ENCODE measurements around the gene JDP2.

The JDP2 gene

DNA sequence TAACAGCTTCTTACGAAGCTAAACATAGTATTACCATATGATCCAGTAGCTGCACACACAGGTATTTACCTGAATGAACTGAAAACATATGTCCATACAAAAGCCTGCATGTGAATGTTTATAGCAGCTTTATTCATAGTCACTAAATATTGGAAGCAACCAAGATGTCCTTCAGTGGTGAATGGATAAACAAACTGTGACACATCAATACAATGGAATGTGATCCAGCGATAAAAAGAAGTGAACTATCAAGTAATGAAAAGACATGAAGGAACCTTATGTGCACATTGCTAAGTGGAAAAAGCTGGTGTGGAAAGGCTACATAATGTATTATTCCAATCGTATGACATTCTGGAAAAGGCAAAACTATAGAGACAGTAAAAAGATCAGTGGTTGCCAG lies 38.1 kb upstream of the JDP2 start:
- no peak for DNase-seq (ENCODE audit: low spot score)
- in situ Hi-C loops (cut with MboI; ENCODE audit: low pct_unique_long_range_greater_than_20kb, low sequenced_read_pairs, unreplicated experiment): no loop called here
- TF ChIP-seq, protein P1, sequence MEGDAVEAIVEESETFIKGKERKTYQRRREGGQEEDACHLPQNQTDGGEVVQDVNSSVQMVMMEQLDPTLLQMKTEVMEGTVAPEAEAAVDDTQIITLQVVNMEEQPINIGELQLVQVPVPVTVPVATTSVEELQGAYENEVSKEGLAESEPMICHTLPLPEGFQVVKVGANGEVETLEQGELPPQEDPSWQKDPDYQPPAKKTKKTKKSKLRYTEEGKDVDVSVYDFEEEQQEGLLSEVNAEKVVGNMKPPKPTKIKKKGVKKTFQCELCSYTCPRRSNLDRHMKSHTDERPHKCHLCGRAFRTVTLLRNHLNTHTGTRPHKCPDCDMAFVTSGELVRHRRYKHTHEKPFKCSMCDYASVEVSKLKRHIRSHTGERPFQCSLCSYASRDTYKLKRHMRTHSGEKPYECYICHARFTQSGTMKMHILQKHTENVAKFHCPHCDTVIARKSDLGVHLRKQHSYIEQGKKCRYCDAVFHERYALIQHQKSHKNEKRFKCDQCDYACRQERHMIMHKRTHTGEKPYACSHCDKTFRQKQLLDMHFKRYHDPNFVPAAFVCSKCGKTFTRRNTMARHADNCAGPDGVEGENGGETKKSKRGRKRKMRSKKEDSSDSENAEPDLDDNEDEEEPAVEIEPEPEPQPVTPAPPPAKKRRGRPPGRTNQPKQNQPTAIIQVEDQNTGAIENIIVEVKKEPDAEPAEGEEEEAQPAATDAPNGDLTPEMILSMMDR (IDR thresholded peaks at IDR 0.05; ENCODE audit: extremely low read depth, insufficient read depth, missing control alignments): no peak

DNA sequence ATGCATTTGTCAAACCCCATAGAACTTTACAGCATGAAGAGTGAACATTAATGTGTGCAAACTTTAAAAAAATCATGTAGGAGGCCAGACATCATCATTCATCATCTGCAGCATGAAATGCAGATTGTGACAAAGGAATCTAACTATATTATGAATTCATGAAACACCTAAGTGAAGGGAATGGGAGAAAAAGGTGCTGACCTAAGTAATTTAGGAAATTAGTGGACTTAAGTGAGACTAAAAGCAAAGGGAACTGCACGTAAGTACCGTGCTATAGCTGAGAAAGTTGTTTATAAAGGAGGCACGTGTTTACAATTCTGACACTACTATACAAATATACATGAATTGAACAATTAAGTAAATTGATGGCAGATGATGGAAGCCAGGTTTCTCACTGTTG lies 37.6 kb upstream of the JDP2 start:
- in situ Hi-C loops (cut with MboI; ENCODE audit: low pct_unique_long_range_greater_than_20kb, low sequenced_read_pairs, unreplicated experiment): no loop called here
- TF ChIP-seq, protein P1 (IDR thresholded peaks at IDR 0.05; ENCODE audit: extremely low read depth, insufficient read depth, missing control alignments): no peak
- DNase-seq (ENCODE audit: low spot score): no peak

DNA sequence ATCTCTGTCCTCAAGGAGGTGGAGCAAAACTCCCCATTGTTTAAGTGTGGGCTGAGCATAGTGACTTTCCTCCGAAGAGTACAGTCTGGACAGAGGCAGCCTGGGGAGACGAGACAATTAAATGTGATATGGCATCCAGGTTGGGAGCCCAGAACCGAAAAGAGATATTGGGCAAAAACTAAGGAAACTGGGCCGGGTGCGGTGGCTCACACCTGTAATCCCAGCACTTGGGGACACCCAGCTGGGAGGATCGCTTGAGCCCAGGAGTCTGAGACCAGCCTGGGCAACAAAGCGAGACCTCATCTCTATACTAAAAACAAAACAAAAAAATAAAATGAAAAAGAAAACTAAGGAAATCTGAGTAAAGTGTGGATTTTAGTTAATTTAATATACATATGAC lies 35.9 kb upstream of the JDP2 start:
- in situ Hi-C loops (cut with MboI; ENCODE audit: low pct_unique_long_range_greater_than_20kb, low sequenced_read_pairs, unreplicated experiment): no loop called here
- no peak for DNase-seq (ENCODE audit: low spot score)
- TF ChIP-seq, protein P1 (IDR thresholded peaks at IDR 0.05; ENCODE audit: extremely low read depth, insufficient read depth, missing control alignments): no peak

DNA sequence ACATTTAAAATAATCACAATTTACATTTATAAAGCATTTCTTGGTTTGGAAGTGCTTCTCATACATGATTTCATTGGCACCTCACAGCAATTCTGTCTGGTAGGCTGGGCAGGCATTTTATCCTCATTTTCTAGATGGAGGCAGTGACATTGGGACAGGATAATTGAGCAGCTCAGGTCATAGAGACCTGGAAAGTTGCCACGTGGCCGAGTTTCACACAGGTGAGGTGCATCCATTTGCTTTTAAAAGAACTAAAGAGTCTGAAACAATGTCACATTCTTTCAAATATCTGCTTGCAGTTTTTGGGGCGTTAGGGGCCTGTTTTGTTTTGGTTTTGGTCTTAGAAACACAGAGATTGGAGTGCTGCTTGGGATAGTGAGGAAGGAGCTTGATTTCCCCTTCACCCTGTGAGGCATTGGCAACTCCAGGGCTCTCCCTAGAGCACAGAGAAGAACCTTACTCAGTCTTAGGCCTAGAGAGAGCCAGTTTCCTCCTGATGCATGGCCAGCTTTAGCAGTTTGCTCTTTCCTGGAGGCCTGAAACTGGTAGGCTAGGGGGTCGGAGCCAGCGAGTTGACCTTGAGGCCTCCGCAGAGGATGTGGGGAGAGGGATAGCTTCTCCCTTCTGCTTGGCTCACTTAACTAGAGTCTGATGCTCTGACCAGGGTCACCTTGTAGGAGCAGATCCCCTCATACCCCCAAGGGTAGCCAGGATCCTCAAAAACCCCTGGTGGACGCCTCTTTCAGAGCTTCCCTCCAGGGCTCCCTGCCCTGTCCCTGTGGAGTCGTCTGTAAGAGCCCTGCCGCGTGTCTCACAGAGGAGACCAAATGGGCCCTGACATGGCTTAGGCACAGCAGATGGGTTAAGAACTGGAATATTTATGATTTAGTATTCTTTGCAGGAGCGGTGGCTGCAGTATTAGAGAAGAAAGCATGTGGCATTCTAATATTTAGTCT lies 34.9 kb upstream of the JDP2 start:
- TF ChIP-seq, protein P1 (IDR thresholded peaks at IDR 0.05; ENCODE audit: extremely low read depth, insufficient read depth, missing control alignments): no peak
- in situ Hi-C loops (cut with MboI; ENCODE audit: low pct_unique_long_range_greater_than_20kb, low sequenced_read_pairs, unreplicated experiment): no loop called here
- no peak for DNase-seq (ENCODE audit: low spot score)

DNA sequence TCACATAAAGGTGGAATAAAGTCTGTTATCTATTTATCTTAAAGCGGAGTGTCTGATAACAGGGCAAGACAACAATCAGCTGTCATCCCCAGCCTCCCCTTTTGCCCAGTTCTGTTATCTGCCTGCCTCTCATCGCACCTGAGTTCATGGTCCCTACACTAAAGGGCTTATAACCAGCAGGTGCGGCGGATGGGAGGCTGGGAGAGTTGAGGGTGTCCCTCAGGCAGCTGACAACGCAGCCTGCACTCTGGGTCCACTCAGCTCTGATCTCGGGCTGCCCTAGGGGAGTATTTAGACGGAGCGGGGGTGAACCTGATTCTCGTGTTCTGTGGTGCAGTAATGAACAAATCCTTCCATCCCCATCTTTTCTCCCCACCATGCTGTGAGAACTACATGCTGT lies 34.0 kb upstream of the JDP2 start:
- in situ Hi-C loops (cut with MboI; ENCODE audit: low pct_unique_long_range_greater_than_20kb, low sequenced_read_pairs, unreplicated experiment): no loop called here
- DNase-seq (ENCODE audit: low spot score): no peak
- TF ChIP-seq, protein P1 (IDR thresholded peaks at IDR 0.05; ENCODE audit: extremely low read depth, insufficient read depth, missing control alignments): no peak

DNA sequence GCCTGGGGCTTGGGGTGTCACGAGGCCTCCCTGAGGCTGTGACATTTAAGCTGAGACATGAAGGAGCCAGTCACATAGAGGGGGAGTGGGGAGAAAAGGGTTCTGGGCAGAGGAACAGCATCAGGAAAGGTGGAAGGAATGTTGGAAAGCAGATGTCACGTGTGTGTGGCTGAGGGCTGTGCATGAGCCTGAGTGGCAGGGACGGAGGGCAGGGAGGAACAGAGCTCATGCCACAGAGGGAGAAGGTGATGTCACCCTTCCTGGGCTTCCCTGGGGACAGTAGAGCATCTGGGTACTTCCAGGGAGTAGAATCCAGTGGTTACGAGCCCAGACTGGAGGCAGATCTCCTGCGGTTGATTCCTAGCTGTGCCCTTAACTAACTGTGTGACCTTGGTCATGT lies 32.0 kb upstream of the JDP2 start:
- in situ Hi-C loops (cut with MboI; ENCODE audit: low pct_unique_long_range_greater_than_20kb, low sequenced_read_pairs, unreplicated experiment): no loop called here
- TF ChIP-seq, protein P1 (IDR thresholded peaks at IDR 0.05; ENCODE audit: extremely low read depth, insufficient read depth, missing control alignments): no peak
- no peak for DNase-seq (ENCODE audit: low spot score)

All from GM13977 (cell line).